Vagina (tissue), 2 donors: ENCODE data around the gene ARAP1. TPM values are rescaled to one million over a fixed set of nuclear protein-coding genes. Genes with fewer than 3 reads are reported as not detected.

Experiments
- DNase-seq, 2 donors: peaks; one replicate each; pipeline ENCODE4 v3.0.0-alpha.2; 2017; ENCODE audit errors: extremely low spot score in 2 of 2
- H3K27ac ChIP-seq: fragments of 200-600 bp; sonication (generic); one replicate; pipeline ENCODE4 v1.5.1; 2019
- H3K27me3 ChIP-seq: fragments of 200-600 bp; sonication (generic); one replicate; pipeline ENCODE4 v1.5.1; 2019
- H3K36me3 ChIP-seq, 2 donors: fragments of 200-600 bp; sonication (generic); one replicate each; pipeline ENCODE4 v1.5.1; 2017 to 2019
- H3K4me1 ChIP-seq: fragments of 200-600 bp; sonication (generic); one replicate; pipeline ENCODE4 v1.5.1; 2019
- H3K4me3 ChIP-seq, 2 donors: fragments of 200-600 bp; sonication (generic); 1 replicate in 1 of 2; 2 replicates in 1 of 2; pipeline ENCODE4 v1.5.1; 2016 to 2019
- H3K9me3 ChIP-seq: fragments of 200-600 bp; sonication (generic); one replicate; pipeline ENCODE4 v1.5.1; 2019
- POLR2A ChIP-seq, 2 donors: fragments of 450-650 bp; IDR thresholded peaks; one replicate each; pipeline ENCODE4 v1.6.1; 2017; ENCODE audit warnings: antibody characterized with exemption in 2 of 2, mild to moderate bottlenecking in 2 of 2, moderate library complexity in 2 of 2
- POLR2AphosphoS5 ChIP-seq, 2 donors: sonication (generic); formaldehyde crosslinking; IDR thresholded peaks; one replicate each; pipeline ENCODE4 v1.9.0; 2017; ENCODE audit warnings: antibody characterized with exemption in 2 of 2, mild to moderate bottlenecking in 2 of 2, low read depth in 1 of 2; ENCODE audit not compliant: insufficient read depth in 1 of 2
- intact Hi-C: fragments of 100-400 bp; cut with DNase I; formaldehyde crosslinking; loops from one replicate; pipeline ENCODE4 v1.15.1; 2023
- total RNA-seq: library from RNA; depleted of rRNA; stranded (reverse); fragments of >200 nt; gene quantifications from one replicate; pipeline ENCODE4 v1.2.3, GENCODE V29; 2016
- TF ChIP-seq, protein P1 (sequence below), 3 experiments: fragments of 450-650 bp in 2 of 3; fragments of 200-600 bp in 1 of 3; sonication (generic) in 1 of 3; IDR thresholded peaks; one replicate each; pipeline ENCODE4 v1.5.1; 2017 to 2019; ENCODE audit warnings: antibody characterized with exemption in 3 of 3, mild to moderate bottlenecking in 2 of 3, moderate library complexity in 2 of 3

The ARAP1 gene
- total RNA-seq, 1 donor from 2014 or later = 59.2 TPM

DNA sequence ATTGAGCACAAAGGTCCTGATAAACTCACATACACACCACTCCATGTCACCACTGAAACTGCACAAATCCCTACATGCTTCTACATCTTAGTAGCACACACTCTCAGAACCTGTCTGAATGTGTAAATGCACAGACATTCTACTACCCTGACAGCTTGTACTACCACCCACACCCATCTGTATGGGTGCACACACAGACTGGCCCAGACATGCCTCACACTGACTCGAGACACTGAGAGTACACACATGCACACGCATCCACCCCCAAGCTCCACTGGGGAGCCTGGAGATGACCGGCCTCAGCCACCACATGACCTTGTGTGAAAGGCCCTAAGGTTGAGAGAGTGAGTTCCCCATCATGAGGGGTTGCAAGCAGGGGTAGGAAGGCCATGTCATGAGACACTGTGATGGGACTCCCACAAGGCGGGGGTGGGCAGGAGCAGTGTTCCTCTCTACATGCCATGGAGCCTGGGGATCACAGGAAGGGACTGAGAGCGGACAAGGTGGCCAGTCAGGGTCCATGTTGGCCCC, 28.1 kb downstream of the ARAP1 start:
- Histone ChIP-seq H3K27me3 (no peaks in the 10 kb centered on the region), H3K27ac (no peak overlapping the region), H3K4me3 (no peak overlapping the region), H3K9me3 (no peaks in the 10 kb centered on the region), H3K36me3 (no peaks in the 10 kb centered on the region), H3K4me1 (peaks cover 49% of the 10 kb centered on the region)
- no peak for DNase-seq
- TF ChIP-seq POLR2A (IDR thresholded peaks at IDR 0.05) (no peak), POLR2AphosphoS5 (IDR thresholded peaks at IDR 0.05; ENCODE audit: insufficient read depth in 1 of 2, low read depth in 1 of 2) (no peak)
- TF ChIP-seq, protein P1, sequence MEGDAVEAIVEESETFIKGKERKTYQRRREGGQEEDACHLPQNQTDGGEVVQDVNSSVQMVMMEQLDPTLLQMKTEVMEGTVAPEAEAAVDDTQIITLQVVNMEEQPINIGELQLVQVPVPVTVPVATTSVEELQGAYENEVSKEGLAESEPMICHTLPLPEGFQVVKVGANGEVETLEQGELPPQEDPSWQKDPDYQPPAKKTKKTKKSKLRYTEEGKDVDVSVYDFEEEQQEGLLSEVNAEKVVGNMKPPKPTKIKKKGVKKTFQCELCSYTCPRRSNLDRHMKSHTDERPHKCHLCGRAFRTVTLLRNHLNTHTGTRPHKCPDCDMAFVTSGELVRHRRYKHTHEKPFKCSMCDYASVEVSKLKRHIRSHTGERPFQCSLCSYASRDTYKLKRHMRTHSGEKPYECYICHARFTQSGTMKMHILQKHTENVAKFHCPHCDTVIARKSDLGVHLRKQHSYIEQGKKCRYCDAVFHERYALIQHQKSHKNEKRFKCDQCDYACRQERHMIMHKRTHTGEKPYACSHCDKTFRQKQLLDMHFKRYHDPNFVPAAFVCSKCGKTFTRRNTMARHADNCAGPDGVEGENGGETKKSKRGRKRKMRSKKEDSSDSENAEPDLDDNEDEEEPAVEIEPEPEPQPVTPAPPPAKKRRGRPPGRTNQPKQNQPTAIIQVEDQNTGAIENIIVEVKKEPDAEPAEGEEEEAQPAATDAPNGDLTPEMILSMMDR (IDR thresholded peaks at IDR 0.05) = no peak
- intact Hi-C loops = loop anchor here (5.0 kb wide), 2 partner anchors 68 to 453 kb away; partner anchors contain the start of gene STARD10

- Histone ChIP-seq H3K27ac (peak overlapping the region; percentile 88), H3K27me3 (no peaks in the 10 kb centered on the region), H3K36me3 (no peaks in the 10 kb centered on the region), H3K4me1 (peaks cover 54% of the 10 kb centered on the region), H3K9me3 (no peaks in the 10 kb centered on the region), H3K4me3 (no peak overlapping the region)
- TF ChIP-seq POLR2A (IDR thresholded peaks at IDR 0.05) (no peak), POLR2AphosphoS5 (IDR thresholded peaks at IDR 0.05; ENCODE audit: insufficient read depth in 1 of 2, low read depth in 1 of 2) (no peak)
- TF ChIP-seq, protein P1 (IDR thresholded peaks at IDR 0.05) = no peak
- intact Hi-C loops = loop anchor here (5.0 kb wide), 2 partner anchors 69 to 454 kb away; partner anchors contain the start of gene STARD10
- DNase-seq = no peak
Measured at GRCh38 chr11:72723508-72723907, 28.7 kb downstream of the ARAP1 start.

GRCh38 chr11:72722050-72722748, 30.0 kb downstream of the ARAP1 start:
- peaks cover 66% of the 10 kb centered on the region for H3K4me1 ChIP-seq
- no peaks in the 10 kb centered on the region for H3K9me3 ChIP-seq
- TF ChIP-seq POLR2AphosphoS5 (IDR thresholded peaks at IDR 0.05; ENCODE audit: insufficient read depth in 1 of 2, low read depth in 1 of 2) (peak; percentile 19 to 40), POLR2A (IDR thresholded peaks at IDR 0.05) (peak in 1 of 2 donors; percentile 40)
- TF ChIP-seq, protein P1 (IDR thresholded peaks at IDR 0.05) = no peak
- intact Hi-C loops = loop anchor here (5.0 kb wide), 2 partner anchors 70 to 455 kb away; partner anchors contain the start of gene STARD10
- DNase-seq = peak in 1 of 2 donors; percentile 97
- H3K27ac ChIP-seq = peak overlapping the region; percentile 88
- H3K36me3 ChIP-seq = no peaks in the 10 kb centered on the region
- H3K4me3 ChIP-seq = peak overlapping the region; percentile 62 to 68
- H3K27me3 ChIP-seq = no peaks in the 10 kb centered on the region

DNA sequence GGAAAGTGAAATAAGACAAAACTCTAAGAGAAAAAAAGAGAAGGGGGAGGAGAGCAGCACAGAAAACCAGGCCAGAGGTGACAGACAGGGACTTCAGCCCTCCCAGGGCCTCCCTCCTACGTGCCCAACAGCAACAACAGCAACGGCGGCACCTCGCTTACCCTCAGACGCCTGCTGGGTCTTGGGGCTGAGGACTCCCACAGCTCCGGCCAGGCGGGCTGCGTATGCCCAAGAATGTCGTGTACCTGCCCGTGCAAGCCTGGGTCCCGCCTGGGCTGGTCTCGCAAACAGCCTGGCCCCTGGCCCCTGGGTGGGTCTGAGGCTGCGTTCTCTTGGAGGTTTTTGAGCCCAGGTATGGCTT, 30.5 kb downstream of the ARAP1 start:
- TF ChIP-seq POLR2AphosphoS5 (IDR thresholded peaks at IDR 0.05; ENCODE audit: insufficient read depth in 1 of 2, low read depth in 1 of 2) = peak in 1 of 2 donors; percentile 39
- TF ChIP-seq, protein P1 (IDR thresholded peaks at IDR 0.05) = no peak
- Histone ChIP-seq H3K36me3 (no peaks in the 10 kb centered on the region), H3K27ac (peak overlapping the region; percentile 88), H3K9me3 (no peaks in the 10 kb centered on the region), H3K4me1 (peaks cover 71% of the 10 kb centered on the region), H3K27me3 (no peaks in the 10 kb centered on the region), H3K4me3 (peak overlapping the region; percentile 62 to 68)
- intact Hi-C loops = loop anchor here (5.0 kb wide), 2 partner anchors 71 to 456 kb away; partner anchors contain the start of gene STARD10
- DNase-seq = no peak

GRCh38 chr11:72721276-72721675, 30.9 kb downstream of the ARAP1 start:
- no peaks in the 10 kb centered on the region for H3K9me3 ChIP-seq
- intact Hi-C loops = loop anchor here (5.0 kb wide), 2 partner anchors 71 to 456 kb away; partner anchors contain the start of gene STARD10
- H3K4me3 ChIP-seq = peak overlapping the region; percentile 62 to 68
- TF ChIP-seq, protein P1 (IDR thresholded peaks at IDR 0.05) = no peak
- TF ChIP-seq POLR2A (IDR thresholded peaks at IDR 0.05) = no peak
- TF ChIP-seq POLR2AphosphoS5 (IDR thresholded peaks at IDR 0.05; ENCODE audit: insufficient read depth in 1 of 2, low read depth in 1 of 2) = no peak
- no peak for DNase-seq
- peak overlapping the region; percentile 88 for H3K27ac ChIP-seq
- H3K4me1 ChIP-seq = peaks cover 75% of the 10 kb centered on the region
- H3K27me3 ChIP-seq = no peaks in the 10 kb centered on the region
- H3K36me3 ChIP-seq = no peaks in the 10 kb centered on the region
